ENCODE measurements around the gene KCNK16.

Gene KCNK16

DNA sequence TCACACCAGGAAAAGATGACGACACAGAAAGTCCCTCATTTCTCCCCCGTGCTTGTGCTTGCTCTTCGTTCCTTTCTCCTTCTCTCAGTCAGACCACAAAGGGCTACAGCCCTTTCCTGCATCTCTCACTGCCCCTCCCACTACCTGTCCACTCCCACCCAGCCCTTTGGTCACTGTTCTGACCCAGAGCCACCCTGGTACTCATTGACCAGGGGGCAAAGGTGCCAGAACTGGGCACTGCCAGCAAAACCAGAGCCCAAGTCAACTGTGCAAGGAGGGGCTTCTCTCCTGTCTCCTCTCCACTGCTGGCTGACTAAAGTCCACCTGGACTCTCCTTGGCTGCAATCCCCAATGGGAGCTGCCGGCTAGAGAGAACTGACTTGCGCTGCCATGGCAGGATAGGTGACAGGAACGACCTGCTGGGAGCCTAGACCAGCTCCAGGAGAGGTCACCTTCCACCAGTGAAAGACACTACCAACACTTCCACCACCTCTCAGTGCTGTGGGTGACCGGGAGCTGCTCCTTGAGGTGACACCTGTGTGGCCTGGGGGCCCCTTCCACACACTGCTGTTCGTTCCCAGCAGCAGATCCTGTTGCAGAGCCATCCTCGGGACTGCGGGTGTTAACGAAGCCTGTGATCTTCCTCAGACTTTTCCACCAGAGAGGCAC is 41.1 kb downstream of the KCNK16 start:
- H3K4me3 ChIP-seq (ENCODE audit: low read length), result no peak overlapping the region
- no peaks in the 10 kb centered on the region for H3K27me3 ChIP-seq (ENCODE audit: control insufficient read depth, insufficient read depth, low read length)
- no peaks in the 10 kb centered on the region for H3K36me3 ChIP-seq (ENCODE audit: control insufficient read depth, low read depth, low read length)
- no peaks in the 10 kb centered on the region for H3K4me1 ChIP-seq (ENCODE audit: control insufficient read depth, low read depth, low read length)
- no peaks in the 10 kb centered on the region for H3K9me3 ChIP-seq (ENCODE audit: control insufficient read depth, low read depth, low read length)
- no peak overlapping the region for H3K9ac ChIP-seq (ENCODE audit: low read length)
- H3K27ac ChIP-seq (ENCODE audit: low read length), result no peak overlapping the region

DNA sequence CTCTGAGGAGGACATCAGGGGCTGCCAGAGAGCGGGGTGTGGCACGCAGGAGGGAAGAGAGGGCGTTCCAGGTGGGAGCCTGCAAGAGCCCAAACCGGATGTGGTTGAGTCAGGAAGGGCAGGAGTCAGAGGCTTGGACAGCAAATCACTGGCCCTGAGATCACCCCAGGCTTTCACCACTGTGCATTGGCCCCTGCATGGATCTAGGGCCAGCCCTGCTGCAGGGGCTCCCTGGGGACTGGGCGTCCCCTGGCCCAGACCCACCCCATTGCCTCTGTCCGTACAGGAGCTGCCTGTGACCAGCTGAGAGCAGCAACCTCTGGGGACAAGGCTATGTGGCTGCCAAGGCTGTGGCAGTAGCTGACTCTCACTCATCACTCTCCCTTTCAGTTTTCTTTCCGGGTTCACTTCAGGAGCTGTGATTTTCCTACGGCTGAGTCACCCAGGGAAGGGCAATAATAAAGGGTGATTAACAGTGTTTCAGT is 42.2 kb downstream of the KCNK16 start:
- Histone ChIP-seq H3K4me3 (ENCODE audit: low read length) (no peak overlapping the region), H3K9me3 (ENCODE audit: control insufficient read depth, low read depth, low read length) (no peaks in the 10 kb centered on the region), H3K4me1 (ENCODE audit: control insufficient read depth, low read depth, low read length) (no peaks in the 10 kb centered on the region), H3K27ac (ENCODE audit: low read length) (no peak overlapping the region), H3K36me3 (ENCODE audit: control insufficient read depth, low read depth, low read length) (no peaks in the 10 kb centered on the region), H3K9ac (ENCODE audit: low read length) (no peak overlapping the region), H3K27me3 (ENCODE audit: control insufficient read depth, insufficient read depth, low read length) (no peaks in the 10 kb centered on the region)

DNA sequence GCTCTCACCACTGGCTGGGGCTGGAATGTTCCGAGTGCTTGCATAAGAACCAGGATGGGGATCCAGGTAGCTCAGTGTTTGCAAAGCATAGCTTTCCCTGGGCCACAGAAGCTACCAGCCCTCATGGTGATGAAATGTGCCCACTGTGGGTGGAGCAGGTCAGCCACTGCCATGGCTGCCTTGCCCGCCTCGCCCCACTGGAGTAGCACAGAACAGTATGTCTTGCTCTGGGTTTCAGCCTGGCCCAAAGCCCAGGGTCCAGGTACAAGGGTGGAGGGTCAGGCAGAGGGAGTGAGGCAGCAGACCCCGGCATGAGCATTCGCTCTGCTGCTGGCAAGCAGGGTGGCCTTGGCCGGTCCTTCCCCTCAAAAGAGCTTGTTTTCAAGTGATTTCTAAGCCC is 43.0 kb downstream of the KCNK16 start:
- Histone ChIP-seq H3K4me1 (ENCODE audit: control insufficient read depth, low read depth, low read length) (no peaks in the 10 kb centered on the region), H3K27ac (ENCODE audit: low read length) (no peak overlapping the region), H3K4me3 (ENCODE audit: low read length) (no peak overlapping the region), H3K9me3 (ENCODE audit: control insufficient read depth, low read depth, low read length) (no peaks in the 10 kb centered on the region), H3K36me3 (ENCODE audit: control insufficient read depth, low read depth, low read length) (no peaks in the 10 kb centered on the region), H3K27me3 (ENCODE audit: control insufficient read depth, insufficient read depth, low read length) (no peaks in the 10 kb centered on the region), H3K9ac (ENCODE audit: low read length) (no peak overlapping the region)

DNA sequence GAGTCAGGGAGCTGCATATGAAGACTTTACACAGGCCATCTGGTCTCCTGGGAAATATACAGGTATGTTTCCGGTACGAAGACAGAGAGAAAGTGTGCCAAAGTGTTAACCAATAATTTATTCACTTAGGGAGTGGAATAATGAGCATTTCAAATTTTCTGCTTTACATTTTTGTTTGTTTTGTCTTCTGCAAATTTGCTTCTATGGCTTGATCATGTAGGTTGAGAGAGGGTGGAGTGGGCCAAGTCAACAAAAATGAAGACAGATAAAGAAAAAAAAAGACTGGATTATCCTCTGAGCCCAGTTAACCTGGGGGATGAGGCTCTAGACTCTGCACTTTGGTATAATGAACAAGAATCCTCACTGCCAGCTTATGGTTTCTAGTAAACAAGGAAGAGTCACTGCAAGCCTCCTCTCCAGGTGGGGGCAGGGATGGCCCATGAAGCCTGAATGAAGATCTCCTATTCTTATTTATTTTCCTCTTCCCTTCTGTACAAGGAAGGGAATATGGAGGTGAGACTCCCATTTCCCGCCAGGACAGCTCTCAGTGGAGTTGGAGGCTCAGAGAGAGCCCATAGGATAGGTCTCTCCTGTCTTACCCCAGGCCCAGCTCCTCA is 46.0 kb downstream of the KCNK16 start:
- Histone ChIP-seq H3K27me3 (ENCODE audit: control insufficient read depth, insufficient read depth, low read length) (no peaks in the 10 kb centered on the region), H3K9me3 (ENCODE audit: control insufficient read depth, low read depth, low read length) (no peaks in the 10 kb centered on the region), H3K4me1 (ENCODE audit: control insufficient read depth, low read depth, low read length) (peaks cover 14% of the 10 kb centered on the region), H3K9ac (ENCODE audit: low read length) (no peak overlapping the region), H3K36me3 (ENCODE audit: control insufficient read depth, low read depth, low read length) (no peaks in the 10 kb centered on the region), H3K4me3 (ENCODE audit: low read length) (no peak overlapping the region), H3K27ac (ENCODE audit: low read length) (no peak overlapping the region)

DNA sequence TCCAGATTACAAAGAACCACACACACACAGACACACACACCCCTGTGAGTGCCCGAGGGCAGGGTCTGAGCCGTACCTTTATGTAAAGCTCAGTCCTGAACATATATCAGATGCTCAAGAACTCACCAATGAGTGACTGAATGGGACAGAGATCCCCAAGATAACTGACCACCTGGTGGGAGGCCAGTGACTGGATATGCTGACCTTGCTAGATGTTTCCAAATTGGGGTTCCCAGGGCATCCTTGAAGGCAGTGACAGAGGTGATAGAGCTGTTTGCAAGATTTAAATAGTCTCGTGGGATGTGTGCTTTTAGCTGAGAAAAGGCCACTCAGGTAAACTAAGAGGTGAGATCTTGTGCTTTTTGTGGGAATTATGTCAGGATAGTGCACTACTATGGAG is 47.6 kb downstream of the KCNK16 start:
- Histone ChIP-seq H3K36me3 (ENCODE audit: control insufficient read depth, low read depth, low read length) (no peaks in the 10 kb centered on the region), H3K27ac (ENCODE audit: low read length) (no peak overlapping the region), H3K4me1 (ENCODE audit: control insufficient read depth, low read depth, low read length) (peaks cover 14% of the 10 kb centered on the region), H3K4me3 (ENCODE audit: low read length) (no peak overlapping the region), H3K9me3 (ENCODE audit: control insufficient read depth, low read depth, low read length) (no peaks in the 10 kb centered on the region), H3K9ac (ENCODE audit: low read length) (no peak overlapping the region), H3K27me3 (ENCODE audit: control insufficient read depth, insufficient read depth, low read length) (no peaks in the 10 kb centered on the region)

DNA sequence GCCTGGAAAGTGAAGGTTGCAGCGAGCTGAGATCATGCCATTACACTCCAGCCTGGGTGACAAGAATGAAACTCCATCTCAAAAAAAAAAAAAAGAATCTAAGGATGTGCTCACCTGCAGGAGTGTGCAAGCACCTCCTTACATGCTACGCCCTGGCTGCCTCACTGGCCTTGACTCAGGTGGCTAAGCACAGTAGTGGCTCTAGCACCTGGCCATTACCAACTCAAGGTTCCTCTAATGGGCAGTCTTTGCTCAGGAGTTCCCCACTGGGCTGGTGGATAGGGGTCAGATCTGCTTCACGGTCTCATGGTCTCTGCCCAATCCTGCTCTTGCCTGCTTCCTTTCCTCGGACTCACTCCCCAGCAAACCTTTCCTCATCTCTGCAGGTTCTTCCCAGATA is 48.0 kb downstream of the KCNK16 start:
- H3K27me3 ChIP-seq (ENCODE audit: control insufficient read depth, insufficient read depth, low read length), result no peaks in the 10 kb centered on the region
- no peak overlapping the region for H3K9ac ChIP-seq (ENCODE audit: low read length)
- H3K36me3 ChIP-seq (ENCODE audit: control insufficient read depth, low read depth, low read length), result no peaks in the 10 kb centered on the region
- no peaks in the 10 kb centered on the region for H3K9me3 ChIP-seq (ENCODE audit: control insufficient read depth, low read depth, low read length)
- H3K4me3 ChIP-seq (ENCODE audit: low read length), result no peak overlapping the region
- peaks cover 14% of the 10 kb centered on the region for H3K4me1 ChIP-seq (ENCODE audit: control insufficient read depth, low read depth, low read length)
- H3K27ac ChIP-seq (ENCODE audit: low read length), result no peak overlapping the region

DNA sequence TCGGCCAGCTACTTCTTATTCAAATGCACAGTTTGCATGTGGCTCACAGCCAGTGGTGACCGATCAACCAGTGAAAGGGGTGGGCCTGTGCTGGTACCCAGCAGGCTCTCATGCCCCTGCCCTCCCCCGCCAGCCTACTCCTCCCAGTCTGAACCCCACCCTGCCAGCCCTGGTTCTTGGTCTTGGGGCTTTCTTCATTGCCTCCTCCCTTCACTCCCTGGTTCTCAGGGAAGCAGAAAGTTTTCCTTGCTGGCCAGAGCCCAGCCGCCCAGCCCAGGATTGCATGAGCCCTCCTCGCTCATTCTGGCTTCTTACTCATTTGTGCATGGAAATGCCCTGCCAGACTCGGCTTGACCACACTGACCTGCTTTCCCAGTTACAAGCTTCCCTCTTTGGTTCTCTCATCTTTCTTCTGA is 49.1 kb downstream of the KCNK16 start:
- H3K9ac ChIP-seq (ENCODE audit: low read length), result no peak overlapping the region
- H3K27me3 ChIP-seq (ENCODE audit: control insufficient read depth, insufficient read depth, low read length), result no peaks in the 10 kb centered on the region
- H3K27ac ChIP-seq (ENCODE audit: low read length), result no peak overlapping the region
- no peaks in the 10 kb centered on the region for H3K9me3 ChIP-seq (ENCODE audit: control insufficient read depth, low read depth, low read length)
- H3K4me3 ChIP-seq (ENCODE audit: low read length), result no peak overlapping the region
- no peaks in the 10 kb centered on the region for H3K36me3 ChIP-seq (ENCODE audit: control insufficient read depth, low read depth, low read length)
- H3K4me1 ChIP-seq (ENCODE audit: control insufficient read depth, low read depth, low read length), result peaks cover 20% of the 10 kb centered on the region

DNA sequence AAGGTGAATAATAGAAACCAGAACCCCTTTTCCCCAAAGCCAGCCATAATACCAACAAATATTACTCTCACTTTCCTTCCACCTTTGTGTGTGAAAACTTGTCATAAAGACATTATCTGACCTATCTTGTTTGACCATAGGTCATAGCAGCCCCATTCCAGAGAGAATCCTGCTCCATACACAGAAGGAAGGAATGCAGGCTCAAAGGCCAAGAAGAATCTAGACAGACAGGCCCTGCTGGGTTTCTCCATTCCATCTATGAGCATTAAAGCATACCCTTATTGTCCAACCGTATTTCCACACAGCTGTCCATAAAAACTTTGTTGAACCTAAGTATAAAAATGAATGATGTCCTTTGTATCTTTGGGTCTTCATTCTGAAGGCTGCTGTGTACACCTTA is 52.5 kb downstream of the KCNK16 start:
- H3K4me1 ChIP-seq (ENCODE audit: control insufficient read depth, low read depth, low read length), result peaks cover 24% of the 10 kb centered on the region

DNA sequence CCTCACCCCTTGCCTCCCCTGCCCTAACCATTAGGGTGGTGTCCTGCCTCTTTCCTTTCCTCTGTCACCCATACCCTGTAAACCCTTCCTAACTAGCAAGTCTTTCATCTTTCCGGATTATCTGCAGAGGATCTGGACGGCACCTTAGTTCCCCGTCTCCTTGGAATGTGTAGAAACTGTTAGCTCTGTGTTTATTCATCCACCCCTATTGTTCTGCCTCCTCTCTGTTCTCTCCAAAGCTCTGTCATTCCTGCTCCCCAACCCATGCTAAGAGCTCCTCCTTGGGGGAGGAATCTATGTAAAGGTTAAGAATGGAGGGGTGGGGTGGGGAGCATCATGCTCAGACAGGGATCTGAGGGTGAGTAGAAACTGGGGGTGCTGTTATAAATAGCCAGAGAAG is 53.8 kb downstream of the KCNK16 start:
- peaks cover 23% of the 10 kb centered on the region for H3K4me1 ChIP-seq (ENCODE audit: control insufficient read depth, low read depth, low read length)
- no peak overlapping the region for H3K9ac ChIP-seq (ENCODE audit: low read length)
- H3K9me3 ChIP-seq (ENCODE audit: control insufficient read depth, low read depth, low read length), result no peaks in the 10 kb centered on the region
- H3K4me3 ChIP-seq (ENCODE audit: low read length), result no peak overlapping the region
- no peaks in the 10 kb centered on the region for H3K27me3 ChIP-seq (ENCODE audit: control insufficient read depth, insufficient read depth, low read length)
- H3K36me3 ChIP-seq (ENCODE audit: control insufficient read depth, low read depth, low read length), result no peaks in the 10 kb centered on the region
- no peak overlapping the region for H3K27ac ChIP-seq (ENCODE audit: low read length)

More for the DNA sequence above, 52.5 kb downstream of the KCNK16 start:
- Histone ChIP-seq H3K4me3 (ENCODE audit: low read length) (no peak overlapping the region), H3K36me3 (ENCODE audit: control insufficient read depth, low read depth, low read length) (no peaks in the 10 kb centered on the region), H3K9ac (ENCODE audit: low read length) (no peak overlapping the region), H3K9me3 (ENCODE audit: control insufficient read depth, low read depth, low read length) (no peaks in the 10 kb centered on the region), H3K27ac (ENCODE audit: low read length) (no peak overlapping the region), H3K27me3 (ENCODE audit: control insufficient read depth, insufficient read depth, low read length) (no peaks in the 10 kb centered on the region)

DNA sequence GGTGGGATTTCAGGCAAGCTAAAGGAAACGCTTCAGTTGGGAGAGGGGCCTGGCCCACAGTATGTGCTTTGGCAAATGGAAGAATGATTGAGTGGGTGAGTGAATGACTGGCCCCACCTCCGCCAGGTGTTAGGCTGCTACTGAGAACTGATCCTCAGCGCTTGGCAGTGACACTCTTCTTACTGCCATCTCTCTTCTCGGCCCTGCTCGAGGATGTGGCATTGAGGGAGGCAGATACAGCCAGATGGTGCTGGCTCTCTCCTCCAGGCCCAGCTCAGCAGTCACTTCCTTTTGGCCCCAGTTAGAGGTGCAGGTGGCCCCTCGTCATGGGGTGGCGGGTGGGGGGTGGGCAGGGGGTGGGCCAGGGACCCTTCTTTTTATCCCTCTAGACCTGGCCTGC is 54.3 kb downstream of the KCNK16 start:
- peaks cover 21% of the 10 kb centered on the region for H3K4me1 ChIP-seq (ENCODE audit: control insufficient read depth, low read depth, low read length)
- no peaks in the 10 kb centered on the region for H3K9me3 ChIP-seq (ENCODE audit: control insufficient read depth, low read depth, low read length)
- no peak overlapping the region for H3K4me3 ChIP-seq (ENCODE audit: low read length)
- H3K27ac ChIP-seq (ENCODE audit: low read length), result no peak overlapping the region
- no peaks in the 10 kb centered on the region for H3K36me3 ChIP-seq (ENCODE audit: control insufficient read depth, low read depth, low read length)
- H3K27me3 ChIP-seq (ENCODE audit: control insufficient read depth, insufficient read depth, low read length), result no peaks in the 10 kb centered on the region
- H3K9ac ChIP-seq (ENCODE audit: low read length), result no peak overlapping the region

DNA sequence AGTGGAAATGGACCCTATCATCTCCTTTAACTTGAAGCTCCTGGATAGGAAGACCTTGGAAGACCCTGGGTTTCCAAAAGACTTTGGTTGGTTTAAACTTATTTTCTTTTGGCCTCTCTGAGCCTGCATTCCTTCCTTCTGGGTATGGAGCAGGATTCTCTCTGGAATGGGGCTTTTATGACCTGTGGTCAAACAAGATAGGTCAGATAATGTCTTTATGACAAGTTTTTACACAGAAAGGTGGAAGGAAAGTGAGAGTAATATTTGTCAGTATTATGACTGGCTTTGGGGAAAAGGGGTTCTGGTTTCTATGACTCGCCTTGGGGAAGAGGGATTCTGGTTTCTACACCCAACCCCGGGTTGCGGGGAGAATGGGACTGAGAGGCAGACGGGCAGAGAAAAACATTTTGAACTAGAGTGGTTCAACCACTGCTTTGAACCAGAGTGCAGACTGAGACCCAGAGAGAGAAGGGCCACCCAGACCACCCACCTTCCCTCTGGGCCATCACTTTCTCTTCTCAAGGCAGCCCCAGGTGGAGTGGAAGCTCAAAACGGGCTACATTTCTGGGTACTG is 55.6 kb downstream of the KCNK16 start:
- H3K9me3 ChIP-seq (ENCODE audit: control insufficient read depth, low read depth, low read length), result no peaks in the 10 kb centered on the region
- no peak overlapping the region for H3K4me3 ChIP-seq (ENCODE audit: low read length)
- H3K9ac ChIP-seq (ENCODE audit: low read length), result no peak overlapping the region
- H3K27me3 ChIP-seq (ENCODE audit: control insufficient read depth, insufficient read depth, low read length), result no peaks in the 10 kb centered on the region
- H3K36me3 ChIP-seq (ENCODE audit: control insufficient read depth, low read depth, low read length), result no peaks in the 10 kb centered on the region
- no peak overlapping the region for H3K27ac ChIP-seq (ENCODE audit: low read length)
- peaks cover 22% of the 10 kb centered on the region for H3K4me1 ChIP-seq (ENCODE audit: control insufficient read depth, low read depth, low read length)

DNA sequence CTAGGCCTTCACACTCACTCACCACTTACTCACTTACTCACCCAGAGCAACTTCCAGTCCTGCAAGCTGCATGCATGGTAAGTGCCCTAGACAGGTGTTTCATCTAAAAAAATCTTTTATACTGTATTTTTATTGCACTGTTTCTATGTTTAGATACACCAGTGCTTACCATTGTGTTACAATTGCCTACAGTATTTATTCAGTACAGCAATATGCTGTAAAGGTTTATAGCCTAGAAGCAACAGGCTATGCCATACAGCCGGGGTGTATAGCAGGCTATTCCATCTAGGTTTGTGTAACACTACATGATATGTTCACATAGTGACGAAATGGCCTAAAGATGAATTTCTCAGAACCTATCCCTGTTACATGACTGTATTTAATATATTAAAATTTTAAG is 56.1 kb downstream of the KCNK16 start:
- Histone ChIP-seq H3K27ac (ENCODE audit: low read length) (no peak overlapping the region), H3K36me3 (ENCODE audit: control insufficient read depth, low read depth, low read length) (no peaks in the 10 kb centered on the region), H3K9ac (ENCODE audit: low read length) (no peak overlapping the region), H3K27me3 (ENCODE audit: control insufficient read depth, insufficient read depth, low read length) (no peaks in the 10 kb centered on the region), H3K4me3 (ENCODE audit: low read length) (no peak overlapping the region), H3K9me3 (ENCODE audit: control insufficient read depth, low read depth, low read length) (no peaks in the 10 kb centered on the region), H3K4me1 (ENCODE audit: control insufficient read depth, low read depth, low read length) (peaks cover 27% of the 10 kb centered on the region)

Data from iPS-18a (cell line).